ENCODE measurements around the gene MED22.

DNA sequence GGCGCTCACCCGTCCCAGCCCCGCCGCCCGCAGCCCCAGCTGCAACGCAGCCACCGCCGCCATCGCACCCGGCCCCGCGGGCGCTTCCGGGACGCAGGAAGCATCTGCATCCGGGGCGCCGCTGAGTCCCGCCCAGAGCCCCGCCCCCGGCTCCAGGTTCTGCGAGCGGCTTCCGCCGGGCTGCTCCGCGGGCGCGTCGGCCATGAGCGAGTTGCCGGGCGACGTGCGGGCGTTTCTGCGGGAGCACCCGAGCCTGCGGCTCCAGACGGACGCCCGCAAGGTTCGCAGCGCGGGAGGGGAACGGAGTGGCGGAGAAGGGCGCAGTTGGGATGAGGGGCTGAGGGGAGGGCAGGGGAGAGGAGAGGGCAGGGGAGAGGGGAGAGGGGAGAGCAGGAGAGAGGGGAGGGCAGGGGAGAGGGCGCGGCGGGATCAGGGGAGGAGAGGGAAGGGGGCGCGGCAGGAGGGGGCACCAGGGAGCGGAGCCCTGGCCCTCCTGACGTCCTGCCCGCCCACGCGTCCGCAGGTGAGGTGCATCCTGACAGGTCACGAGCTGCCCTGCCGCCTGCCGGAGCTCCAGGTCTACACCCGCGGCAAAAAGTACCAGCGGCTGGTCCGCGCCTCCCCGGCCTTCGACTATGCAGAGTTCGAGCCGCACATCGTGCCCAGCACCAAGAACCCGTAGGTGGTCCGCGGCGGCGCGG lies 8.6 kb upstream of the MED22 start, which contains the start of the genes SURF1 and SURF2:
- TF ChIP-seq PPARA (CRISPR knock-in tag; IDR thresholded peaks at IDR 0.05; ENCODE audit: borderline replicate concordance): no peak
- TF ChIP-seq, protein P1, sequence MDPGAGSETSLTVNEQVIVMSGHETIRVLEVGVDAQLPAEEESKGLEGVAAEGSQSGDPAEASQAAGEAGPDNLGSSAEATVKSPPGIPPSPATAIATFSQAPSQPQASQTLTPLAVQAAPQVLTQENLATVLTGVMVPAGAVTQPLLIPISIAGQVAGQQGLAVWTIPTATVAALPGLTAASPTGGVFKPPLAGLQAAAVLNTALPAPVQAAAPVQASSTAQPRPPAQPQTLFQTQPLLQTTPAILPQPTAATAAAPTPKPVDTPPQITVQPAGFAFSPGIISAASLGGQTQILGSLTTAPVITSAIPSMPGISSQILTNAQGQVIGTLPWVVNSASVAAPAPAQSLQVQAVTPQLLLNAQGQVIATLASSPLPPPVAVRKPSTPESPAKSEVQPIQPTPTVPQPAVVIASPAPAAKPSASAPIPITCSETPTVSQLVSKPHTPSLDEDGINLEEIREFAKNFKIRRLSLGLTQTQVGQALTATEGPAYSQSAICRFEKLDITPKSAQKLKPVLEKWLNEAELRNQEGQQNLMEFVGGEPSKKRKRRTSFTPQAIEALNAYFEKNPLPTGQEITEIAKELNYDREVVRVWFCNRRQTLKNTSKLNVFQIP (CRISPR knock-in tag; IDR thresholded peaks at IDR 0.05; ENCODE audit: borderline replicate concordance, low read depth): no peak
- TF ChIP-seq CREB5 (CRISPR knock-in tag; IDR thresholded peaks at IDR 0.05; ENCODE audit: low read depth): no peak
- TF ChIP-seq, protein P2, sequence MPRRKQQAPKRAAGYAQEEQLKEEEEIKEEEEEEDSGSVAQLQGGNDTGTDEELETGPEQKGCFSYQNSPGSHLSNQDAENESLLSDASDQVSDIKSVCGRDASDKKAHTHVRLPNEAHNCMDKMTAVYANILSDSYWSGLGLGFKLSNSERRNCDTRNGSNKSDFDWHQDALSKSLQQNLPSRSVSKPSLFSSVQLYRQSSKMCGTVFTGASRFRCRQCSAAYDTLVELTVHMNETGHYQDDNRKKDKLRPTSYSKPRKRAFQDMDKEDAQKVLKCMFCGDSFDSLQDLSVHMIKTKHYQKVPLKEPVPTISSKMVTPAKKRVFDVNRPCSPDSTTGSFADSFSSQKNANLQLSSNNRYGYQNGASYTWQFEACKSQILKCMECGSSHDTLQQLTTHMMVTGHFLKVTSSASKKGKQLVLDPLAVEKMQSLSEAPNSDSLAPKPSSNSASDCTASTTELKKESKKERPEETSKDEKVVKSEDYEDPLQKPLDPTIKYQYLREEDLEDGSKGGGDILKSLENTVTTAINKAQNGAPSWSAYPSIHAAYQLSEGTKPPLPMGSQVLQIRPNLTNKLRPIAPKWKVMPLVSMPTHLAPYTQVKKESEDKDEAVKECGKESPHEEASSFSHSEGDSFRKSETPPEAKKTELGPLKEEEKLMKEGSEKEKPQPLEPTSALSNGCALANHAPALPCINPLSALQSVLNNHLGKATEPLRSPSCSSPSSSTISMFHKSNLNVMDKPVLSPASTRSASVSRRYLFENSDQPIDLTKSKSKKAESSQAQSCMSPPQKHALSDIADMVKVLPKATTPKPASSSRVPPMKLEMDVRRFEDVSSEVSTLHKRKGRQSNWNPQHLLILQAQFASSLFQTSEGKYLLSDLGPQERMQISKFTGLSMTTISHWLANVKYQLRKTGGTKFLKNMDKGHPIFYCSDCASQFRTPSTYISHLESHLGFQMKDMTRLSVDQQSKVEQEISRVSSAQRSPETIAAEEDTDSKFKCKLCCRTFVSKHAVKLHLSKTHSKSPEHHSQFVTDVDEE (CRISPR knock-in tag; IDR thresholded peaks at IDR 0.05): no peak
- no peak for TF ChIP-seq TOX (CRISPR knock-in tag; IDR thresholded peaks at IDR 0.05; ENCODE audit: borderline replicate concordance)
- TF ChIP-seq ARNTL (CRISPR knock-in tag; IDR thresholded peaks at IDR 0.05; ENCODE audit: borderline replicate concordance, low read depth): no peak
- TF ChIP-seq OSR1 (CRISPR knock-in tag; IDR thresholded peaks at IDR 0.05): no peak
- no peak for TF ChIP-seq ZFP3 (CRISPR knock-in tag; IDR thresholded peaks at IDR 0.05)
